Stimulated activated CD8-positive, alpha-beta memory T cell treated with anti-CD3 and anti-CD28 coated beads, Interleukin-12 subunit alpha, Interleukin-12 subunit beta, amount 100 ng/mL, for 1 hour (primary cell): ENCODE measurements around the gene SOBP.
"Not testable (repeated sequence)": the region's sequence is repeated elsewhere in the genome, so short reads cannot be mapped to it uniquely, and the experiment has no call there.

Source experiments
- DNase-seq: peaks from one replicate; pipeline ENCODE4 v3.0.0-alpha.2; 2020; ENCODE audit warnings: low read depth

The SOBP gene

GRCh38 chr6:107488174-107488874 is 1.6 kb upstream of the SOBP start:
- no peak for DNase-seq

DNA sequence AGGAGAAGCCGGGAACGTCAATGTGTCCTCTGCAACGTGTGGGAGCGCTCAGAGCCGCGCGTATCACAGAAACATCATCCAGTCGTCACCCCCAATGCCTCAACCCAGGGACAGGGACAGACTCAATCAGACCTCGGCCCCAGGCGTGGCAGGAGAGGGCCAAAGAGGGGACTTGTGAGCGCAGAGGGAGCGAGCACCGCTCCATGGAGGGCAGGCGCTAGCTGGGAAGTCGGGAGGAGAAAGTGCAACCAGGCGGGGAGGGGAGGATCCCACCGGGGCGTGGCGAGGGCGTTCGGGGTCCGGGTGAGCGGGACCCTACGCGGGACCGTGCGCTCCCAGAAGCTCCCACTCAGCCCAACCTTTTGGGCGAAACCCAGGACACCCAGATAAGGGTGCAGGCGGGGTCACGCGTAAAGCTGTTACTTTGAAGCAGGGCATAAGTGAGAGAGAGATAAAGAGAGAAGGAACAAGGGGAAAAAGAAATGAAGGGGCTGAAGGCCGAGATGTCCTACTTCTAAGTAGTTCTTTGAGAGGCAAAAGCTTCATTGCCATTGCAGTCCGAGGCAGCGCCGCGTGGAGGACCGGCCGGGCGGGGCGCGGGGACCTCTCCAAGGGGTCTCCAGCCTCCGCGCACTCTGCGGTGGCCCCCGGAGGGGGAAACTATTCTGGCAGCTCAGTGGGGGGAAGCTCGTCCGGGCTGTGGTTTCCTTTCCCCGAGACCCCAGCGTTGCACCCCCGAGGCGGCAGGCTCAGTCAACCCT is 862 bp upstream of the SOBP start:
- no peak for DNase-seq

DNA sequence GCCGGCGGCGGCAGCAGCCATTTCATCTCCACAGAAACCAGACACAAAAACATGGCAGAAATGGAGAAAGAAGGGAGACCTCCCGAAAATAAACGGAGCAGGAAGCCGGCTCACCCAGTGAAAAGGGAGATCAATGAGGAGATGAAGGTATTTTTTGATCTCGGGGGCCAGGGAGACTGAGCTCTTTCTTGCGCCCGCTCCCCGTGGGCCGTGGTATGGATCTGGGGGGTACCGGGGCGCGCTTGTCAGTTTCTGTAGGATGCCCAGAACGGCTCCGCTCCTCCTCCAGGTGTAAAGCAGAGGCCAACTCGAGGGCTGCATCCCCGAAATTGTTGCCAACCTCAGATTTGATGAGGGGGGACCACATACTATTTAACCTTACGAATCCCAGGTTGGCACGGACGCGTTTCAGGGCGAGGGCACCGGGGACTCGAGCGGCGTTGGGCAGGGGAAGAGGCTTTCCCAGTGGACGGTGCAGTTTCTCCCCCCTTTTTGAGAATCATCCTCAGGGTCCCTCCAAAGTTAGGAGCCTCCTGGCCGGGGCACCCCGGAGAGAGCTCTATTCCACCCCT is 735 bp downstream of the SOBP start:
- no peak for DNase-seq

- no peak for DNase-seq
These were observed 1.3 kb downstream of the SOBP start for GRCh38 chr6:107491138-107491609.

GRCh38 chr6:107491760-107492660 is 2.1 kb downstream of the SOBP start:
- no peak for DNase-seq

- no peak for DNase-seq
These were observed 3.5 kb downstream of the SOBP start for GRCh38 chr6:107493158-107494057.

- no peak for DNase-seq
These were observed 5.3 kb downstream of the SOBP start for GRCh38 chr6:107495196-107495643.

DNA sequence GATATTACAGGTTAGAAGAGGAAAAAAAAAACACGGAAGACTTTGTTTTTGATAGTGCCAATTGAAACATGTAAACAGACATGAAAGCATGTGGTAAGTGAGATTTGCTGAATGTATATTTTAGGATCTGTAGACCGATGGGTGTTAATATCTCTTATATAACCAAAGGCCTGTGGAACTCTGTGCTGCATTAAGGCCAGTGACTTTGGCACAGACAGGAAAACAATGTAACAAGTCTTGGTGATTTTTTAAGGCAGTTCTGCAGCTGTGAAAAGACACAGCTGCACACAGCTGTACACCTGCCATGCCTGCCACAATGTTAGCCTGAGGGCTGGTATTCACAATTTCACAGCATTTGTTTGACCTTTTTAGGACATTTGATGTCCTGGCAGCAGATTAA is 6.1 kb downstream of the SOBP start:
- DNase-seq, result no peak

- DNase-seq, result no peak
These were observed 7.2 kb downstream of the SOBP start for GRCh38 chr6:107496892-107497684.

DNA sequence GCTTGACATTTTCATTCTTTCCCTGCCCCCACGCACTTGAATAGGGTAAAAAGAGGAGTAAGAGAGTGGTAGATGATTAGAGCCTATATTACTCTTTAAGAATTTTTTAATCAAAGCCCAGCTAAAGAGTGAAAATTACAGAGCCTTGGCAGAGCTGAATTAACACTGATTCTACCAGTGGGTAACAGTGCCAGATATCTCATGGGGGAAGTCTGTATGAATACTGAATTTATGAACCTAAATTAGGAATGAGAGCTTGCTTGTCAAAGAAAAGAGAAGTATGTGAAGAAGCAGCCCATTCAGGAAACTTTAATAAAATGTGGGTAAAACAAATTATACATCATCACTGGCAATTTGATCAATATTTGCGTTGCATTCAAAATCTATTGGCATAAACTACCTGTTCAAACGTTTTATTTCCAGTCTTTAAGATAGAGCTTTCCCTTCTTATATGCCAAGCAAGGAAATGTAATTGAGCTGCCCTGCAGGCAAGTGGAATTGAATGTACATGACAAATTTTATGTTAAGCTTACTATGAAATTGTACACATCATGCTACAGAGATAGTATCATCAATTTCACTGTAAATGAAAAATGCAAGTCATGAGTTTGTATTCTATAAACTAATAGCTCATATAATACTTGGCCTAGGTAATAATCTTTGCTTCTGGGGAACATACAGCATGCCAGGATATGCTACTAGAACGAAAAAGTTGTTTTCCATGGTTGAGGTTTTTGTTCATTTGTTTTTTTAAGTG is 14.5 kb downstream of the SOBP start:
- DNase-seq, result no peak

- no peak for DNase-seq
These were observed 16.2 kb downstream of the SOBP start for GRCh38 chr6:107506145-107506544.

DNA sequence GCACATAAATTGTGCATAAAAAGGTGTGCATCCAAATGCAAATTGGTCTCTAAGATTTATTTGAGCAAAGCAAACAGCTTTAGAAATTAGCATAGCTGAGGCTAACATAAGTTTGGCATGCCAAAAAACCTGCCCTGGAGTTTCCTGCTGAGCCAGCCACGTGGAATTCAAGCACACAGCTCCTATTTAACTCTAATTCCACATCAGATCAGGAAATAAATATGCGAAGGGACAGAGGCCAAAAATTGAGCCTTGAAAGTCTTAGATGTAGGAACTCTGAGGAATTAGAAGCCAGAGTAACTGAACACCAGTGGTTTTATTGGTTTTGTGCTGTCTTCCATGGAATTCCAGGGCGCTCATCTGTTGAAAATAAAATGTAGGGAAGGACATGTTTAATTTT is 19.6 kb downstream of the SOBP start:
- no peak for DNase-seq

- DNase-seq, result no peak
These were observed 20.2 kb downstream of the SOBP start for GRCh38 chr6:107510108-107510507.

DNA sequence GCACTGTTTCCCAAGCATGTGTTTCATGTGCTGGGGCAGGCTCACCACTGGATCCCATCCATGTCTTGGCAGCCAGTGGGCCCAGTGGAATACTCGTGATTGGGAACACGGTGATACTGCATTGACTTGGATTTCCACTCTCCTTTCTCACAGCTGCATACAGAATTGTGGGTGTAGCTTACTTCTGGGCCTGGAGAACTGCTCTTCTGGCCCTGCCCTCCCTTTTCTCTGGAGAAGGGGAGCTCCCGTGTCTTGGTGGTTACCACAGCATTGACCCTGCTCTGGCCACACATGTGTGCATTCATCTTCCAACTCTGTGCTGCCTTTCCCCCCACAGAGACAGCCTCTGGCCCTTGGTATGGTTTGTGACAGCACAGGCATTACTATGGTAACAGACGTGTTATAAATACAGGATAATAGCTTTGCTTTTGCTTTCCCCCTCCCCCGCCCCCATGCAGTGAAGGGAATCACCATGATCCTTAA is 21.6 kb downstream of the SOBP start:
- no peak for DNase-seq

- DNase-seq, result no peak
These were observed 23.3 kb downstream of the SOBP start for GRCh38 chr6:107513214-107513613.

GRCh38 chr6:107515955-107516354 is 26.0 kb downstream of the SOBP start:
- no peak for DNase-seq

- DNase-seq, result no peak
These were observed 27.4 kb downstream of the SOBP start for GRCh38 chr6:107517274-107517673.

- DNase-seq, result not testable (repeated sequence)
These were observed 29.3 kb downstream of the SOBP start for GRCh38 chr6:107519224-107519623.

GRCh38 chr6:107520706-107521105 is 30.8 kb downstream of the SOBP start:
- not testable (repeated sequence) for DNase-seq
